Stimulated activated naive B cell treated with anti-CD40 and anti-IgM and Interleukin-4, amounts not matched to agents 10 μg/mL and 1 μg/mL and 100 μg/mL, for 72 hours (primary cell): ENCODE measurements around the gene ENOPH1.
"Not testable (repeated sequence)": the region's sequence is repeated elsewhere in the genome, so short reads cannot be mapped to it uniquely, and the experiment has no call there.

Experiments
- ATAC-seq, 2 donors: fragments of 150-1000 bp; cut with Tn5 transposase; replicated peaks; 2 replicates each; pipeline ENCODE4 v1.10.0; 2021; ENCODE audit warnings: moderate library complexity in 1 of 2
- DNase-seq: peaks from one replicate; pipeline ENCODE4 v3.0.0; 2021
- H3K27ac Mint-ChIP-seq: one replicate; pipeline ENCODE4 v1.8.0; 2022; ENCODE audit warnings: mild to moderate bottlenecking, mixed read lengths
- H3K27me3 Mint-ChIP-seq, 2 donors: one replicate each; pipeline ENCODE4 v1.8.0; 2022; ENCODE audit warnings: mixed read lengths in 2 of 2
- H3K36me3 Mint-ChIP-seq, 2 donors: one replicate each; pipeline ENCODE4 v1.8.0; 2022; ENCODE audit warnings: mixed read lengths in 2 of 2, mild to moderate bottlenecking in 1 of 2
- H3K4me1 Mint-ChIP-seq, 2 donors: one replicate each; pipeline ENCODE4 v1.8.0; 2022; ENCODE audit warnings: mixed read lengths in 2 of 2, mild to moderate bottlenecking in 1 of 2
- H3K4me3 Mint-ChIP-seq, 2 donors: one replicate each; pipeline ENCODE4 v1.8.0; 2022; ENCODE audit warnings: mild to moderate bottlenecking in 2 of 2, mixed read lengths in 2 of 2, moderate library complexity in 1 of 2
- H3K9me3 Mint-ChIP-seq, 2 donors: one replicate each; pipeline ENCODE4 v1.8.0; 2022; ENCODE audit warnings: mixed read lengths in 2 of 2, mild to moderate bottlenecking in 1 of 2

ENOPH1 gene

GRCh38 chr4:82430193-82430963 is at the start of gene ENOPH1, which contains the start of gene HNRNPDL:
Gene ENOPH1, plus strand, starts transcription at chr4:82430590. Its CDS starts 240 bp downstream, at chr4:82430830.
Gene HNRNPDL, minus strand, starts transcription at chr4:82430462. Its CDS starts 772 bp downstream, at chr4:82429690.
- no peaks in the 10 kb centered on the region for H3K9me3 Mint-ChIP-seq
- peak within 1 kb of the TSS; percentile 100 for H3K27ac Mint-ChIP-seq
- H3K27me3 Mint-ChIP-seq = peaks cover 0 to 4% of the 10 kb centered on the region in 2 donors
- DNase-seq (peak; percentile 97), ATAC-seq (peak; percentile 73 to 75)
- H3K4me3 Mint-ChIP-seq = peak within 1 kb of the TSS; percentile 97 to 100
- H3K36me3 Mint-ChIP-seq = peaks cover 41 to 59% of the 10 kb centered on the region in 2 donors
- peaks cover 28 to 52% of the 10 kb centered on the region in 2 donors for H3K4me1 Mint-ChIP-seq

- ATAC-seq = no peak
- H3K27me3 Mint-ChIP-seq = no peaks in the 10 kb centered on the region
Measured at GRCh38 chr4:82380831-82381230, 49.6 kb upstream of the ENOPH1 start.

GRCh38 chr4:82381235-82381634 is 49.2 kb upstream of the ENOPH1 start:
- H3K4me1 Mint-ChIP-seq = peaks cover 13 to 21% of the 10 kb centered on the region in 2 donors

More at GRCh38 chr4:82380831-82381230, 49.6 kb upstream of the ENOPH1 start:
- Mint-ChIP-seq H3K4me3 (no peak overlapping the region), H3K4me1 (peaks cover 16 to 25% of the 10 kb centered on the region in 2 donors), H3K9me3 (peaks cover 5 to 7% of the 10 kb centered on the region in 2 donors), H3K36me3 (peaks cover 23 to 44% of the 10 kb centered on the region in 2 donors), H3K27ac (no peak overlapping the region)
- no peak for DNase-seq

GRCh38 chr4:82381661-82382296 is 48.6 kb upstream of the ENOPH1 start:
- Mint-ChIP-seq H3K4me1 (peaks cover 10 to 16% of the 10 kb centered on the region in 2 donors), H3K27me3 (no peaks in the 10 kb centered on the region), H3K36me3 (peaks cover 23 to 37% of the 10 kb centered on the region in 2 donors), H3K27ac (no peak overlapping the region), H3K9me3 (peaks cover 6 to 9% of the 10 kb centered on the region in 2 donors), H3K4me3 (no peak overlapping the region)
- no peak for DNase-seq
- ATAC-seq = peak; percentile 12 to 31

More at GRCh38 chr4:82381235-82381634, 49.2 kb upstream of the ENOPH1 start:
- Mint-ChIP-seq H3K27ac (no peak overlapping the region), H3K4me3 (no peak overlapping the region), H3K27me3 (no peaks in the 10 kb centered on the region), H3K36me3 (peaks cover 24 to 42% of the 10 kb centered on the region in 2 donors), H3K9me3 (peaks cover 6 to 9% of the 10 kb centered on the region in 2 donors)
- ATAC-seq = no peak
- DNase-seq = no peak

GRCh38 chr4:82382751-82383150 is 47.6 kb upstream of the ENOPH1 start:
- H3K36me3 Mint-ChIP-seq = peaks cover 21 to 33% of the 10 kb centered on the region in 2 donors
- no peaks in the 10 kb centered on the region for H3K27me3 Mint-ChIP-seq
- no peak for DNase-seq
- peak; percentile 46 to 51 for ATAC-seq
- no peak overlapping the region for H3K4me3 Mint-ChIP-seq
- H3K9me3 Mint-ChIP-seq = peaks cover 6 to 9% of the 10 kb centered on the region in 2 donors
- peak overlapping the region; percentile 21 for H3K27ac Mint-ChIP-seq
- peaks cover 9 to 16% of the 10 kb centered on the region in 2 donors for H3K4me1 Mint-ChIP-seq

GRCh38 chr4:82386312-82386711 is 44.1 kb upstream of the ENOPH1 start:
- ATAC-seq, H3K4me1 Mint-ChIP-seq, H3K27ac Mint-ChIP-seq, H3K9me3 Mint-ChIP-seq, H3K36me3 Mint-ChIP-seq, H3K4me3 Mint-ChIP-seq, DNase-seq, H3K27me3 Mint-ChIP-seq: not testable (repeated sequence)

- Mint-ChIP-seq H3K9me3 (peaks cover 5% of the 10 kb centered on the region in 2 donors), H3K27ac (no peak overlapping the region), H3K4me1 (no peaks in the 10 kb centered on the region), H3K27me3 (no peaks in the 10 kb centered on the region), H3K36me3 (peaks cover 5 to 9% of the 10 kb centered on the region in 2 donors), H3K4me3 (no peak overlapping the region)
- DNase-seq (no peak), ATAC-seq (no peak)
Measured at GRCh38 chr4:82388405-82388804, 42.0 kb upstream of the ENOPH1 start.

GRCh38 chr4:82390061-82390460 is 40.3 kb upstream of the ENOPH1 start:
- not testable (repeated sequence) for ATAC-seq, H3K27me3 Mint-ChIP-seq, H3K4me1 Mint-ChIP-seq, H3K27ac Mint-ChIP-seq, H3K4me3 Mint-ChIP-seq, H3K9me3 Mint-ChIP-seq, DNase-seq, H3K36me3 Mint-ChIP-seq

GRCh38 chr4:82394896-82395295 is 35.5 kb upstream of the ENOPH1 start:
- H3K27ac Mint-ChIP-seq = no peak overlapping the region
- no peak for ATAC-seq

GRCh38 chr4:82397527-82397926 is 32.9 kb upstream of the ENOPH1 start:
- no peaks in the 10 kb centered on the region for H3K9me3 Mint-ChIP-seq
- DNase-seq (no peak), ATAC-seq (no peak)
- H3K27me3 Mint-ChIP-seq = no peaks in the 10 kb centered on the region
- no peak overlapping the region for H3K27ac Mint-ChIP-seq
- H3K4me1 Mint-ChIP-seq = peaks cover 8 to 11% of the 10 kb centered on the region in 2 donors
- H3K4me3 Mint-ChIP-seq = no peak overlapping the region
- H3K36me3 Mint-ChIP-seq = peaks cover 0 to 1% of the 10 kb centered on the region in 2 donors

More at GRCh38 chr4:82394896-82395295, 35.5 kb upstream of the ENOPH1 start:
- H3K4me1 Mint-ChIP-seq = peaks cover 8 to 11% of the 10 kb centered on the region in 2 donors
- H3K9me3 Mint-ChIP-seq = no peaks in the 10 kb centered on the region
- no peaks in the 10 kb centered on the region for H3K27me3 Mint-ChIP-seq
- no peak overlapping the region for H3K4me3 Mint-ChIP-seq
- H3K36me3 Mint-ChIP-seq = peaks cover 0 to 1% of the 10 kb centered on the region in 2 donors
- no peak for DNase-seq

GRCh38 chr4:82398263-82398662 is 32.1 kb upstream of the ENOPH1 start:
- no peaks in the 10 kb centered on the region for H3K9me3 Mint-ChIP-seq
- no peak overlapping the region for H3K4me3 Mint-ChIP-seq
- H3K4me1 Mint-ChIP-seq = peaks cover 8 to 11% of the 10 kb centered on the region in 2 donors
- peaks cover 0 to 1% of the 10 kb centered on the region in 2 donors for H3K36me3 Mint-ChIP-seq
- ATAC-seq = peak in 1 of 2 donors; percentile 71
- no peak for DNase-seq
- no peaks in the 10 kb centered on the region for H3K27me3 Mint-ChIP-seq
- H3K27ac Mint-ChIP-seq = no peak overlapping the region

- Mint-ChIP-seq H3K27me3 (no peaks in the 10 kb centered on the region), H3K4me3 (no peak overlapping the region), H3K9me3 (no peaks in the 10 kb centered on the region), H3K36me3 (no peaks in the 10 kb centered on the region), H3K4me1 (peaks cover 8 to 11% of the 10 kb centered on the region in 2 donors), H3K27ac (no peak overlapping the region)
- ATAC-seq (no peak), DNase-seq (no peak)
Measured at GRCh38 chr4:82401600-82401999, 28.8 kb upstream of the ENOPH1 start.

- no peak for ATAC-seq
- H3K4me1 Mint-ChIP-seq = peaks cover 8 to 11% of the 10 kb centered on the region in 2 donors
- no peak overlapping the region for H3K27ac Mint-ChIP-seq
- H3K9me3 Mint-ChIP-seq = no peaks in the 10 kb centered on the region
- H3K27me3 Mint-ChIP-seq = no peaks in the 10 kb centered on the region
- no peak overlapping the region for H3K4me3 Mint-ChIP-seq
- no peak for DNase-seq
- H3K36me3 Mint-ChIP-seq = no peaks in the 10 kb centered on the region
Measured at GRCh38 chr4:82402196-82402775, 28.1 kb upstream of the ENOPH1 start.

GRCh38 chr4:82403725-82404124 is 26.7 kb upstream of the ENOPH1 start:
- no peak overlapping the region for H3K4me3 Mint-ChIP-seq
- no peaks in the 10 kb centered on the region for H3K36me3 Mint-ChIP-seq
- peaks cover under 1 to 3% of the 10 kb centered on the region in 2 donors for H3K4me1 Mint-ChIP-seq
- ATAC-seq (no peak), DNase-seq (no peak)
- H3K27ac Mint-ChIP-seq = no peak overlapping the region
- no peaks in the 10 kb centered on the region for H3K9me3 Mint-ChIP-seq
- H3K27me3 Mint-ChIP-seq = no peaks in the 10 kb centered on the region
